ENCODE data around the gene XYLT2.

GRCh38 chr17:50355701-50356341 lies 9.9 kb downstream of the XYLT2 start:
- TF ChIP-seq CTCF (IDR thresholded peaks at IDR 0.05; ENCODE audit: poor library complexity) (no peak), EZH2 (IDR thresholded peaks at IDR 0.05; ENCODE audit: borderline replicate concordance) (no peak)
